Measurements from ENCODE around the gene AK5. TPM values are rescaled to one million over a fixed set of nuclear protein-coding genes. Genes with fewer than 3 reads are reported as not detected.

AK5 gene
- total RNA-seq, 4 donors from 2014 or later: 1.1 to 2.1 (median 1.2) TPM; not detected in 1

DNA sequence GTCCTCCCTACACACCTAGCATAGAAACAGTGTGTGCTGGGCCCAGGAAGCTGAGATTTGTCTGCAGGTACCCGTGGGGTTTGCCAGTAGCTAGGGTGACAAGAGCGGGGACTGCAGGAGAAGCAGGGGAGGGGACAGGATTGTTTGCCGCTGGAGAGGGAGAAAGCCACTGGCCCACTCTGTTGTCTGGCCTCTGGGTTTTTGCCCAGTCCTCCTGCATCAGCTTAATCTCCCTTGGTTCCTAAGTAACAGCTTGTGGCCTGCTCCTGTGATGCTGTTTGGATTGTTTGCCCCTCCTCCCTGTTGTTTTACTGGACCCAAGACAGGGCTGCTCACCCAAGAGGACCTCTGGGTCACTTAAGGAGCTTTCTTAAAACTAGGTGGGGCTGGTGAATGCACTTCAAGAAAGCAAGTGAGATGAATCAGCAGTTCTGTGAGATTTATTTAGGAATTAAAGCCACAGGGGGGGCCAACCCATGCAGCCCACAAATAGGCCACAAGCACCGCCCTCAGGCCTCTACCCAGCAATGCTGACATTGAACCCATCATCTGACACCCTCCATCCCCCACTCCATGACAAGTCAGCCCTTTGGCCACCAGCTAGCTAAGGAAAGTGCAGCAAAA is 257.8 kb downstream of the AK5 start:
- Histone ChIP-seq H3K36me3 (no peaks in the 10 kb centered on the region), H3K9me3 (no peaks in the 10 kb centered on the region), H3K4me1 (peaks cover 8% of the 10 kb centered on the region), H3K27me3 (no peaks in the 10 kb centered on the region), H3K27ac (peak overlapping the region; percentile 48), H3K4me3 (no peak overlapping the region)
- WGBS: 75% methylated on average over 4 of the region's 4 CpGs
- no peak for DNase-seq (ENCODE audit: low spot score in 2 of 2)
- TF ChIP-seq POLR2AphosphoS5 (IDR thresholded peaks at IDR 0.05) (no peak), EP300 (IDR thresholded peaks at IDR 0.05) (no peak), POLR2A (IDR thresholded peaks at IDR 0.05) (no peak)
- TF ChIP-seq, protein P1, sequence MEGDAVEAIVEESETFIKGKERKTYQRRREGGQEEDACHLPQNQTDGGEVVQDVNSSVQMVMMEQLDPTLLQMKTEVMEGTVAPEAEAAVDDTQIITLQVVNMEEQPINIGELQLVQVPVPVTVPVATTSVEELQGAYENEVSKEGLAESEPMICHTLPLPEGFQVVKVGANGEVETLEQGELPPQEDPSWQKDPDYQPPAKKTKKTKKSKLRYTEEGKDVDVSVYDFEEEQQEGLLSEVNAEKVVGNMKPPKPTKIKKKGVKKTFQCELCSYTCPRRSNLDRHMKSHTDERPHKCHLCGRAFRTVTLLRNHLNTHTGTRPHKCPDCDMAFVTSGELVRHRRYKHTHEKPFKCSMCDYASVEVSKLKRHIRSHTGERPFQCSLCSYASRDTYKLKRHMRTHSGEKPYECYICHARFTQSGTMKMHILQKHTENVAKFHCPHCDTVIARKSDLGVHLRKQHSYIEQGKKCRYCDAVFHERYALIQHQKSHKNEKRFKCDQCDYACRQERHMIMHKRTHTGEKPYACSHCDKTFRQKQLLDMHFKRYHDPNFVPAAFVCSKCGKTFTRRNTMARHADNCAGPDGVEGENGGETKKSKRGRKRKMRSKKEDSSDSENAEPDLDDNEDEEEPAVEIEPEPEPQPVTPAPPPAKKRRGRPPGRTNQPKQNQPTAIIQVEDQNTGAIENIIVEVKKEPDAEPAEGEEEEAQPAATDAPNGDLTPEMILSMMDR (IDR thresholded peaks at IDR 0.05): no peak

DNA sequence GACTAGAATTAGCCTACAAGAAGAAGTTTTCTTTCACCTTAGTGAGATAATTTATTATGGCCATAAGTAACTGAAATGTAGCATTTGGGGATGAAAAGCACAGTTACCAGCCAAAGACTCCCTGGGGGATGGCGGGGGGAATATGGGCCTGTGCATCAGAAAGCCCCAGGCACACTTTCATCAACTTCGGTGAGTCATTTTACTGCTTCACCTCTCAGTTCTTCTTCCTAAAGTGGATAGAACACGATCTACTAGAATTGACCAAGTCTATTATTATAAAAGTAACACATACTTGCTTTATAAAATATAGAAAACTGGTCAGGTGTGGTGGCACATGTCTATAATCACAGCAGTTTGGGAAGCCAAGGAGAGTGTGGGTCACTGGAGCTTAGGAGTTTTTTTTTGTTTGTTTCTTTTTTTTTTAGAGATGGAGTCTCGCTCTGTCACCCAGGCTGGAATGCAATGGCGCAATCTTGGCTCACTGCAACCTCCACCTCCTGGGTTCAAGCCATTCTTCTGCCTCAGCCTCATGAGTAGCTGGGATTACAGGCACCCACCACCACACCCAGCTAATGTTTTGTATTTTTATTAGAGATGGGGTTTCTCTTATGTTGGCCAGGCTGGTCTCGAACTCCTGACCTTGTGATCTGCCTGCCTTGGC is 258.8 kb downstream of the AK5 start:
- 85% methylated on average over 6 of the region's 6 CpGs for WGBS
- Histone ChIP-seq H3K9me3 (no peaks in the 10 kb centered on the region), H3K36me3 (no peaks in the 10 kb centered on the region), H3K4me3 (no peak overlapping the region), H3K27me3 (no peaks in the 10 kb centered on the region), H3K27ac (no peak overlapping the region), H3K4me1 (peaks cover 8% of the 10 kb centered on the region)
- no peak for DNase-seq (ENCODE audit: low spot score in 2 of 2)
- TF ChIP-seq EP300 (IDR thresholded peaks at IDR 0.05) (no peak), POLR2A (IDR thresholded peaks at IDR 0.05) (no peak)

DNA sequence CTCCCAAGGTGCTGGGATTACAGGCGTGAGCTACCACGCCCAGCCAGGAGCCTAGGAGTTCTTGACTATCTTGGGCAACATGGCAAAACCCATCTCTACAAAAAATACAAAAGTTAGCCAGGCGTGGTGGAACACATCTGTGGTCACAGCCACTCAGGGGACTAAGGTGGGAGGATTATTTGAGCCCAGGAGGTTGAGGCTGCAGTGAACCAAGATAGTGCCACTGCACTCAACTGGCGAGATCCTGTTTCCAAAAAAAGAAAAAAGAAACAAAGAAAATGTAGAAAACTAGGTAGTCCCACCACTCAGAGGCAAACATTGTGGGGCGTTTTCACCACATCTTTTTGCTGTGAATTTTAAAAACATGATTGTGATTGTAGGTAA is 259.3 kb downstream of the AK5 start:
- H3K9me3 ChIP-seq: no peaks in the 10 kb centered on the region
- peaks cover 8% of the 10 kb centered on the region for H3K4me1 ChIP-seq
- 95% methylated on average over 5 of the region's 5 CpGs for WGBS
- no peak overlapping the region for H3K27ac ChIP-seq
- no peaks in the 10 kb centered on the region for H3K27me3 ChIP-seq
- no peak for DNase-seq (ENCODE audit: low spot score in 2 of 2)
- H3K4me3 ChIP-seq: no peak overlapping the region
- H3K36me3 ChIP-seq: no peaks in the 10 kb centered on the region
- TF ChIP-seq EP300 (IDR thresholded peaks at IDR 0.05) (no peak), POLR2AphosphoS5 (IDR thresholded peaks at IDR 0.05) (no peak), POLR2A (IDR thresholded peaks at IDR 0.05) (no peak)
- TF ChIP-seq, protein P1 (IDR thresholded peaks at IDR 0.05): no peak

DNA sequence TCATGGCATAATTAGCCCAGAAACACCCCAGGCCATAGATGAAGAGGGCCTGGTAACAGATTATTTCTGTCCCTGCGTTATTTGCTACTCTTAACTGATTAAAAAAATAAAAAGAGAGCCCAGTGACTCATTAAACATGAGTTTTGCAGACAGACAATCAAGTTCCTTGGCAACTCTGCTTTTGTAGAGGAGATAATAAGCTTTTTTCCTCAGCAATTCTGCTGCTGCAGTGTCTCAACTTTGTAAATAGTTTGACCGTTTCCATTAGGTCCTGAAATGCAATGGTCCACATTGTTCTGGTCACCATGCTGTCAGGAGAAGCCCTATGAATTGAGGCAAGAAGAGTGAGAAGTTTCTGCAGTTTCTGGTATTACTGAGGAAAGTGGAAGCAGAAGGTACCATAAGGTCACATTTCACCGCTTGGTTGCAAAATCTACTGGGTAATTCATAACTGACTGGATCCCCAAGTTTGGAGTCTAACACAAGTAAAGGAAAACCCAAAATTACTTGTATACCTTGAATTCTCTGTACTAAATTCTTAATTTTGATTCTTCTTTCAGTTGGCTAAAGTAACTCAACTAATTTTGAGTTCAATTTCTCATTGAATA is 261.1 kb downstream of the AK5 start:
- Histone ChIP-seq H3K4me3 (no peak overlapping the region), H3K9me3 (no peaks in the 10 kb centered on the region), H3K36me3 (no peaks in the 10 kb centered on the region), H3K27ac (no peak overlapping the region), H3K27me3 (no peaks in the 10 kb centered on the region), H3K4me1 (peaks cover 8% of the 10 kb centered on the region)
- TF ChIP-seq, protein P1 (IDR thresholded peaks at IDR 0.05): no peak
- no peak for TF ChIP-seq EP300 (IDR thresholded peaks at IDR 0.05)
- no peak for TF ChIP-seq POLR2A (IDR thresholded peaks at IDR 0.05)
- no peak for TF ChIP-seq POLR2AphosphoS5 (IDR thresholded peaks at IDR 0.05)
- 66% methylated on average over 3 of the region's 3 CpGs for WGBS
- DNase-seq (ENCODE audit: low spot score in 2 of 2): no peak

DNA sequence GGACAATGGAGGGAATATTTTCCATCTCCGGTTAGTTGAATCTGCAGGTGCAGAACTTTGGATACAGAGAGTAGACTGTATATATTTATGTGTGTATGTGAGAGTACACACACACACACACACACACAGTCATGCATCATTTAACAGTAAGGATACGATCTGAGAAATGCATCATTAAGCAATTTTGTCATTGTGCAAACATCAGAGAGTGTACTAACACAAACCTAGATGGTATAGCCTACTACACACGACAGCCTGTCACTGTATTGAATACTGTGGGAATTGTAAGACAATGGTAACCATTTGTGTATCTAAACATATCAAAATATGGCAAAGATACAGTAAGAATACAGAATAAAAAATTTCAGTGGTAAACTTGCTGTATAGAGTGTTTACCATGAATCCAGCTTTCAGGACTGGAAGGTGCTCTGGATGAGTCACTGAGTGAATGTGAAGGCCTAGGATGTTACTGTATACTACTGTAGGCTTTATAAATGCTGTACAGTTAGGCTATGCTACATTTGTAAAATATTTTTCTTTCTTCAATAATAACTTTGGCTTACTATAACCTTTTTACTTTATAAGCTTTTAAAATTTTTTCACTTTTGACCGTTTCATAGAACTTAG is 262.1 kb downstream of the AK5 start:
- no peaks in the 10 kb centered on the region for H3K9me3 ChIP-seq
- no peak overlapping the region for H3K4me3 ChIP-seq
- H3K27ac ChIP-seq: no peak overlapping the region
- WGBS: 77% methylated on average over 4 of the region's 4 CpGs
- no peak for DNase-seq (ENCODE audit: low spot score in 2 of 2)
- no peaks in the 10 kb centered on the region for H3K27me3 ChIP-seq
- peaks cover 8% of the 10 kb centered on the region for H3K4me1 ChIP-seq
- H3K36me3 ChIP-seq: no peaks in the 10 kb centered on the region
- TF ChIP-seq EP300 (IDR thresholded peaks at IDR 0.05) (no peak), POLR2A (IDR thresholded peaks at IDR 0.05) (no peak), POLR2AphosphoS5 (IDR thresholded peaks at IDR 0.05) (no peak)
- TF ChIP-seq, protein P1 (IDR thresholded peaks at IDR 0.05): no peak

Measured in suprapubic skin (tissue), 4 donors.